Tibial nerve (tissue), 4 donors: ENCODE data around the gene MFRP.

Experiments
- CTCF ChIP-seq, 5 experiments: fragments of 200-600 bp in 3 of 5; fragments of 450-650 bp in 2 of 5; sonication (generic) in 3 of 5; IDR thresholded peaks; one replicate each; pipeline ENCODE4 v1.5.1; 2016 to 2019; ENCODE audit warnings: antibody characterized with exemption in 5 of 5, mild to moderate bottlenecking in 3 of 5, moderate library complexity in 2 of 5
- EP300 ChIP-seq, 2 donors: sonication (generic); formaldehyde crosslinking; IDR thresholded peaks; one replicate each; pipeline ENCODE4 v1.6.1; 2017; ENCODE audit warnings: antibody characterized with exemption in 2 of 2, mild to moderate bottlenecking in 1 of 2
- POLR2A ChIP-seq, 2 donors: fragments of 450-650 bp; IDR thresholded peaks; one replicate each; pipeline ENCODE4 v1.6.1; 2017; ENCODE audit warnings: antibody characterized with exemption in 2 of 2, mild to moderate bottlenecking in 2 of 2, moderate library complexity in 2 of 2

- TF ChIP-seq CTCF (IDR thresholded peaks at IDR 0.05), result no peak
- no peak for TF ChIP-seq POLR2A (IDR thresholded peaks at IDR 0.05)
- TF ChIP-seq EP300 (IDR thresholded peaks at IDR 0.05), result no peak
Measured at GRCh38 chr11:119350302-119350701, 3.8 kb upstream of the MFRP start.
